CD8-positive, alpha-beta memory T cell (primary cell): ENCODE results near the gene ABO. TPM values are rescaled to one million over a fixed set of nuclear protein-coding genes. Genes with fewer than 3 reads are reported as not detected.
"Not testable (repeated sequence)": the region's sequence is repeated elsewhere in the genome, so short reads cannot be mapped to it uniquely, and the experiment has no call there.

Experiments
- CTCF ChIA-PET: fragments of 350-600 bp; sonication (Branson Sonifier 250); formaldehyde crosslinking; loops from one replicate; lab custom pipeline; 2021; ENCODE audit warnings: antibody characterized with exemption; lab: Charles Lee
- POLR2A ChIA-PET: fragments of 350-600 bp; sonication (Branson Sonifier 250); formaldehyde crosslinking; loops from one replicate; lab custom pipeline; 2021; ENCODE audit warnings: antibody characterized with exemption; lab: Charles Lee
- DNase-seq, 5 donors: peaks; one replicate each; pipeline versions ENCODE4 v3.0.0 to v3.0.0-alpha.2; 2020 to 2022; ENCODE audit warnings: mixed read lengths in 1 of 5
- H3K27ac ChIP-seq: one replicate; pipeline ENCODE4 v1.7.0; 2013; ENCODE audit warnings: low read depth, mild to moderate bottlenecking, low read length, moderate library complexity
- H3K27me3 ChIP-seq: 2 replicates; pipeline ENCODE4 v1.7.0; 2013; ENCODE audit warnings: low read length, mild to moderate bottlenecking; ENCODE audit not compliant: insufficient read depth, poor library complexity, severe bottlenecking
- H3K36me3 ChIP-seq: 2 replicates; pipeline ENCODE4 v1.7.0; 2013; ENCODE audit warnings: mild to moderate bottlenecking, low read length, moderate library complexity; ENCODE audit not compliant: insufficient read depth
- H3K4me1 ChIP-seq: 2 replicates; pipeline ENCODE4 v1.7.0; 2013; ENCODE audit warnings: mild to moderate bottlenecking, low read length, moderate library complexity; ENCODE audit not compliant: insufficient read depth
- H3K4me3 ChIP-seq: 2 replicates; pipeline ENCODE4 v1.7.0; 2013; ENCODE audit warnings: mild to moderate bottlenecking, low read length
- H3K9me3 ChIP-seq: 2 replicates; pipeline ENCODE4 v1.7.0; 2013; ENCODE audit warnings: mild to moderate bottlenecking, low read length
- H3K27ac Mint-ChIP-seq, 8 donors: one replicate each; pipeline ENCODE4 v1.8.0; 2020 to 2021; ENCODE audit warnings: mixed read lengths in 8 of 8, mild to moderate bottlenecking in 6 of 8, inconsistent platforms in 3 of 8, moderate library complexity in 3 of 8
- H3K27me3 Mint-ChIP-seq, 2 donors: one replicate each; pipeline ENCODE4 v1.8.0; 2020 to 2021; ENCODE audit warnings: mixed read lengths in 2 of 2, mild to moderate bottlenecking in 1 of 2, moderate library complexity in 1 of 2
- H3K36me3 Mint-ChIP-seq, 3 donors: one replicate each; pipeline ENCODE4 v1.8.0; 2020 to 2021; ENCODE audit warnings: mixed read lengths in 3 of 3, inconsistent platforms in 1 of 3, mild to moderate bottlenecking in 1 of 3
- H3K4me1 Mint-ChIP-seq, 3 donors: one replicate each; pipeline ENCODE4 v1.8.0; 2020 to 2021; ENCODE audit warnings: mixed read lengths in 3 of 3, inconsistent platforms in 1 of 3, mild to moderate bottlenecking in 1 of 3
- H3K4me3 Mint-ChIP-seq, 7 donors: one replicate each; pipeline ENCODE4 v1.8.0; 2020 to 2021; ENCODE audit warnings: mixed read lengths in 7 of 7, mild to moderate bottlenecking in 6 of 7, moderate library complexity in 4 of 7, inconsistent platforms in 2 of 7
- H3K9me3 Mint-ChIP-seq, 5 donors: one replicate each; pipeline ENCODE4 v1.8.0; 2020 to 2022; ENCODE audit warnings: mixed read lengths in 5 of 5, mild to moderate bottlenecking in 3 of 5, moderate library complexity in 2 of 5, inconsistent platforms in 1 of 5
- polyA plus RNA-seq: library from polyadenylated mRNA; unstranded; fragments of 300-500 nt; fragmentation: Illumina TruSeq; gene quantifications from one replicate; pipeline ENCODE4 v1.2.3, GENCODE V29; 2021
- total RNA-seq, 2 experiments: library from RNA; stranded (reverse); gene quantifications; one replicate each; pipeline ENCODE4 v1.2.3, GENCODE V29; 2021

The ABO gene
- total and polyA plus RNA-seq, 3 experiments from 2014 or later = not detected

DNA sequence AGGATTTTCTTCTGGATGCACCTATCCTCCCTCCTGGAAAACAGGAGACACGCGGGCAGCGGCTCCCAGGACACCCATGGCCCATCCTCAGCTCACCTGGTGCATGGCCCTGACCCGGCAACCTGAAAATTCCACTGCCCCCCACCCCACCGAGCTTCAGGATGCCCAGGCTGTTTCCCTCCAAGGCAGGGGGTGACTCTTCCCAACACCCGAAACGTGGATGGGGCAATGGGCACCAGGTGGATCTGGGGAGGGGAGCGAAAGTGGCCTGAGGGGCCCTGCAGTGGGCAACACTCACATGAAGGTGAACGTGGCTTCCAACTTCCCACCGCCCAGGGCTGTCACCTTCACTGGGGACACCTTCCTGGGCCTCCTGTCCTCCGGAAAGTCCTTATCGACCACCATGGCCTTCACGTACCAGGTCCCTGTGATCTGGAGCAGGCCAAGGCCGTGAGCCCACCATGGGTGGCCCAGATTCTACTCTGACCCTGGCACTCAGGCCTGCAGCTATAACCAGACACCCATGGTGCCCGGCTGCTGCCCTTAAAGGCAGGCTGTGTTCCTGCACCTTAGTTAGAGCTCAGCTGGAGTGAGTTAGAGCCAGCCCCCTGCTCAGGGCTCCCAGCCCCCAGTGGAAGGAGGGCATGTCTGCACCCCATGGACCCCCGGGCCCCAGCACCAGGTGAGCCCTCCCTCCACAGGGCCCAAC, 66.7 kb downstream of the ABO start:
- H3K36me3 Mint-ChIP-seq, H3K36me3 ChIP-seq, H3K27ac Mint-ChIP-seq, CTCF ChIA-PET, H3K4me1 Mint-ChIP-seq, H3K4me1 ChIP-seq, H3K4me3 ChIP-seq, H3K4me3 Mint-ChIP-seq, POLR2A ChIA-PET, H3K9me3 ChIP-seq, H3K27ac ChIP-seq, DNase-seq, H3K9me3 Mint-ChIP-seq, H3K27me3 ChIP-seq: not testable (repeated sequence)
- H3K27me3 Mint-ChIP-seq = peaks cover 21 to 32% of the 10 kb centered on the region in 2 donors

DNA sequence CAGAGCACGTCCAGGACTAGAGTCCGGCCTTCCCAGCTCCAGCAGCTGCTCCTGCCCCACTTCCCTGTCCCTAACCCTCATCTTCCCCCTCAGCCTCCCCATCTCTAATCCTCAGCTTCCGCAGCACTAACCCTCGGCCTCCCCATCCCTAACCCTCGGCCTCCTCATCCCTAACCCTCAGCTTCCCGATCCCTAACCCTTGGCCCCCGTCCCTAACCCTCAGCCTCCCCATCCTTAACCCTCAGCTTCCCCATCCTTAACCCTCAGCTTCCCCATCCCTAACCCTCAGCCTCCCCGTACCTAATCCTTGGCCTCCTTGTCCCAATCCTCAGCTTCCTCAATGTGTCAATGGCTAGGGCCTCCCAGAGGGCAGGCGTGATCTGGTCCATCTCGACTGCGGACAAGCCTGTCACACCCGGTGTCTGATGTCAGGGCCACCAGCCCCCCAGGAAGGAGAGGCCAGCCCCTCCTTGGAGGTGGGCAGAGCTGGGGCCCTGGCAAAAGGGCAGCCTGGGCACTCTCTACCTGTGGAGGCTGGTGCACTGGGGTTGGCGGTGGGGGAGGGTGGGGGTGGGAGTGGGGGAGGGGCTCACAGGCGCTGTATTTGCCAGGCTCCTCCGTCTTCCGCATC, 67.3 kb downstream of the ABO start:
- Histone ChIP-seq H3K4me1 (no peaks in the 10 kb centered on the region), H3K9me3 (no peaks in the 10 kb centered on the region), H3K36me3 (no peaks in the 10 kb centered on the region), H3K4me3 (no peak overlapping the region), H3K27me3 (no peaks in the 10 kb centered on the region), H3K27ac (no peak overlapping the region)
- H3K4me1 Mint-ChIP-seq = no peaks in the 10 kb centered on the region
- H3K27ac Mint-ChIP-seq = no peak overlapping the region
- ChIA-PET CTCF (no interaction called here), POLR2A (no interaction called here)
- H3K9me3 Mint-ChIP-seq = no peaks in the 10 kb centered on the region
- H3K4me3 Mint-ChIP-seq = no peak overlapping the region
- no peak for DNase-seq
- no peaks in the 10 kb centered on the region for H3K36me3 Mint-ChIP-seq
- H3K27me3 Mint-ChIP-seq = peaks cover 21 to 33% of the 10 kb centered on the region in 2 donors

DNA sequence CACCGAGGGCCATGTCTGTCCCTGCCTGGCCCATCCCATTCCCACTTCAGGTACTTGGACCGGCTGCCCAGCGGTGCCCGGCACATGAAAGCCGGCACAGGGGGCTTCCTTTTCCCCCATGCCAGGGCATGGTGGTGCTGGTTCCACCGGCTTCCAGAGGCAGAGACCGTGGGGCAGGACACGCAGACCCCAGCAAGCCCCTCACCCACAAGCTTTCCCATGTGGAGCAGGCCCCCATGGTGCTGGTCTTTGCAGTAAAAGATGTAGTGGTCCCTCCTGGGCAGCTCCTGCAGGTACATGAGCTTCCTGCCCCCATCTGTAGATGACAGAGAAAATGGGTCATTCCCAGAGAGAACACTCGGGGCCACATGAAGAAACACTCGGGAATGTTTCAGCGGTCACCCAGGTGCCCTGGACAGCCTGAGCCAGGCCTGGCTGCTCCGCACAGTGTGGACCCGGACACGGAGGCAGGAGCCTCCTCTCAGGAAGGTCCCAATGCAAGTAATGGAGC, 67.9 kb downstream of the ABO start:
- DNase-seq = no peak
- no peak overlapping the region for H3K27ac ChIP-seq
- H3K36me3 ChIP-seq = no peaks in the 10 kb centered on the region
- H3K4me1 ChIP-seq = no peaks in the 10 kb centered on the region
- H3K27me3 ChIP-seq = no peaks in the 10 kb centered on the region
- no peaks in the 10 kb centered on the region for H3K9me3 Mint-ChIP-seq
- no peaks in the 10 kb centered on the region for H3K9me3 ChIP-seq
- H3K4me3 ChIP-seq = no peak overlapping the region
- H3K27me3 Mint-ChIP-seq = peaks cover 17 to 28% of the 10 kb centered on the region in 2 donors
- no peak overlapping the region for H3K4me3 Mint-ChIP-seq
- CTCF ChIA-PET = no interaction called here
- no peaks in the 10 kb centered on the region for H3K4me1 Mint-ChIP-seq
- no peaks in the 10 kb centered on the region for H3K36me3 Mint-ChIP-seq
- no peak overlapping the region for H3K27ac Mint-ChIP-seq
- POLR2A ChIA-PET = no interaction called here

DNA sequence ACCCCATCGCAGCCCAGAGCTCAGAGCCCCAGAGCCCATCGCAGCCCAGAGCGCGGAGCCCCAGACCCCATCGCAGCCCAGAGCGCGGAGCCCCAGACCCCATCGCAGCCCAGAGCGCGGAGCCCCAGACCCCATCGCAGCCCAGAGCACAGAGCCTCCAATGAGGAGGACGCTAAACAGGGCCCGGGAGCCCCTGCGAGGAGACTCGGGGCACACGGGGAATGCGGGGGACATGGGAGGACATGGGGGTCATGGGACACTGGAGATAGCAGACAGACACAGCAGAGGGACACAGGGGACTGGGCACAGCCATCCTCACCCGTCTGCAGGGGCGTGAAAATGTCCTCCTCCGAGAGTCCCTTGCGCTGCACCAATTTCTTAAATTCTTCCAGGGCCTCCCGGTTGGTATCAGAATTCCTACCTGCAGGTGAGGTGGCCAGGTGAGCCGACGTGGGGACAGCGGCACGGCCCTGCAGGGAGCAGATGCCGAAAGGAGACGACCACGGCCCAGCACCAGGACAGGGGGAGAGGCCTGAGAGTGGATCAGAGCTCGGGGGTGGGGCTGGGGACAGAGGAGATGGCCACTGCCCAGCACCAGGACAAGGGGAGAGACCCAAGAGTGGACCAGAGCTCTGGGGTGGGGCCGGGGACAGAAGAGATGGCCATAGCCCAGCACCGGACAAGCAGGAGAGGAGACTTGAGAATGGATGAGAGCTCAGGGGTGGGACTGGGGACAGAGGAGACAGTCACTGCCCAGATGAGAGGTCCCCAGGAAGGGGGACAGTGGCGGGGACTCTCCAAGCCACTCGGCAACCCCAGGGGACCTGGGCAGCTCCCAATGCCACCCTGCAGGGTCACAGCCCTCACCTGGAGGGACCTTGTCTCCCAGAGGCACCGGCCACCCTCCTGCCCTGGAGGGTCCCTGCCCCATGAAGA, 68.7 kb downstream of the ABO start:
- ChIA-PET CTCF (no interaction called here), POLR2A (no interaction called here)
- Histone ChIP-seq H3K4me3 (no peak overlapping the region), H3K36me3 (no peaks in the 10 kb centered on the region), H3K4me1 (no peaks in the 10 kb centered on the region), H3K27ac (no peak overlapping the region), H3K9me3 (no peaks in the 10 kb centered on the region), H3K27me3 (no peaks in the 10 kb centered on the region)
- H3K4me1 Mint-ChIP-seq = no peaks in the 10 kb centered on the region
- no peak overlapping the region for H3K4me3 Mint-ChIP-seq
- H3K36me3 Mint-ChIP-seq = no peaks in the 10 kb centered on the region
- H3K9me3 Mint-ChIP-seq = no peaks in the 10 kb centered on the region
- no peak for DNase-seq
- peaks cover 12 to 20% of the 10 kb centered on the region in 2 donors for H3K27me3 Mint-ChIP-seq
- no peak overlapping the region for H3K27ac Mint-ChIP-seq

DNA sequence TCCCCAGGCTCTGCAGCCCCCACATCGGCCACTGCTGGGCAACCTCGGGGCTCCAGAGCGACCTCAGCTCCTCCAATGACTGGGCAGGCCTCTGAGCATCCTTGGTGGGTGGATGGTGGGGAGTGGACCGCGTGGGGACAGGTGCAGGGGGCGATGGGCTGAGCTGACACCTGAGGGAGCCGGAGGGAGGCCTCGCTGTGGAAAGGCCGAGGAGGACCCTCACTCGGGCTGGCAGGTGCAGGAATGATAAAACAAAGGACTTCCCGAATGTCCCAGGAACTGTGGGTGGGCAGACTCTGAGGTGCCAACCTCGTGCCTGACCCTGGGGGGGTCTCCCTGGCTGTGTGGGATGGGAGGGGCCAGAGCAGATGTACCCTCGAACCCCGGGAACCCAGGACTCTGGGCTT, 69.5 kb downstream of the ABO start:
- H3K4me3 Mint-ChIP-seq, POLR2A ChIA-PET, H3K9me3 Mint-ChIP-seq, CTCF ChIA-PET, H3K4me1 ChIP-seq, H3K27me3 ChIP-seq, H3K27ac ChIP-seq, DNase-seq, H3K4me3 ChIP-seq, H3K36me3 ChIP-seq, H3K36me3 Mint-ChIP-seq, H3K4me1 Mint-ChIP-seq, H3K9me3 ChIP-seq, H3K27ac Mint-ChIP-seq: not testable (repeated sequence)
- peaks cover 9 to 19% of the 10 kb centered on the region in 2 donors for H3K27me3 Mint-ChIP-seq

Other genes with a start within 250 kb of the ABO start
- 10 to 100 TPM; 87.8 to 91.8 TPM for gene GTF3C5, start 244.2 kb downstream of the ABO start, total RNA-seq
- 38.5 TPM for gene GTF3C5, start 244.2 kb downstream of the ABO start, polyA plus RNA-seq
- 1 to 10 TPM; 1.1 to 1.2 TPM for gene CEL, start 213.2 kb downstream of the ABO start, total RNA-seq
- not detected for gene CEL, start 213.2 kb downstream of the ABO start, polyA plus RNA-seq
- 10 to 100 TPM; 59.1 to 67.8 TPM for gene RALGDS, start 154.0 kb downstream of the ABO start, total RNA-seq
- gene RALGDS, start 154.0 kb downstream of the ABO start, polyA plus RNA-seq = 78.0 TPM
- 1 to 10 TPM; 1.8 to 2.6 TPM for gene GBGT1, start 111.3 kb downstream of the ABO start, total RNA-seq
- gene GBGT1, start 111.3 kb downstream of the ABO start, polyA plus RNA-seq = not detected
- not detected for gene OBP2B, start 66.0 kb downstream of the ABO start, total RNA-seq
- not detected for gene OBP2B, start 66.0 kb downstream of the ABO start, polyA plus RNA-seq
- 10 to 100 TPM; 30.9 to 32.0 TPM for gene SURF6, start 61.0 kb upstream of the ABO start, total RNA-seq
- 15.1 TPM for gene SURF6, start 61.0 kb upstream of the ABO start, polyA plus RNA-seq
- gene MED22, start 72.9 kb upstream of the ABO start, total RNA-seq = 10 to 100 TPM; 43.3 to 46.3 TPM
- 19.0 TPM for gene MED22, start 72.9 kb upstream of the ABO start, polyA plus RNA-seq
- gene RPL7A, start 73.0 kb upstream of the ABO start, total RNA-seq = 1,000 to 10,000 TPM; 3,139 to 3,155 TPM
- gene RPL7A, start 73.0 kb upstream of the ABO start, polyA plus RNA-seq = 1,038 TPM
- 10 to 100 TPM; 35.9 to 37.8 TPM for gene SURF1, start 81.3 kb upstream of the ABO start, total RNA-seq
- 110 TPM for gene SURF1, start 81.3 kb upstream of the ABO start, polyA plus RNA-seq
- gene SURF2, start 81.3 kb upstream of the ABO start, total RNA-seq = 10 to 100 TPM; 34.9 to 35.2 TPM
- gene SURF2, start 81.3 kb upstream of the ABO start, polyA plus RNA-seq = 46.6 TPM
- gene SURF4, start 100.9 kb upstream of the ABO start, total RNA-seq = 100 to 1,000 TPM; 239 to 250 TPM
- gene SURF4, start 100.9 kb upstream of the ABO start, polyA plus RNA-seq = 202 TPM
- gene STKLD1, start 101.2 kb upstream of the ABO start, total RNA-seq = under 1 TPM; 0.24 to 0.91 TPM
- gene STKLD1, start 101.2 kb upstream of the ABO start, polyA plus RNA-seq = 0.75 TPM
- gene REXO4, start 142.8 kb upstream of the ABO start, total RNA-seq = 10 to 100 TPM; 52.4 to 56.4 TPM
- 25.8 TPM for gene REXO4, start 142.8 kb upstream of the ABO start, polyA plus RNA-seq
- 1 to 10 TPM; 1.0 to 1.1 TPM for gene ADAMTS13, start 147.2 kb upstream of the ABO start, total RNA-seq
- 0.32 TPM for gene ADAMTS13, start 147.2 kb upstream of the ABO start, polyA plus RNA-seq
- 1 to 10 TPM; 1.3 to 2.5 TPM for gene CACFD1, start 184.8 kb upstream of the ABO start, total RNA-seq
- gene CACFD1, start 184.8 kb upstream of the ABO start, polyA plus RNA-seq = 2.6 TPM
- 10 to 100 TPM; 15.5 to 16.3 TPM for gene SLC2A6, start 203.9 kb upstream of the ABO start, total RNA-seq
- 4.0 TPM for gene SLC2A6, start 203.9 kb upstream of the ABO start, polyA plus RNA-seq
- not detected for gene MYMK, start 249.8 kb upstream of the ABO start, total RNA-seq
- gene MYMK, start 249.8 kb upstream of the ABO start, polyA plus RNA-seq = not detected